Measurements from ENCODE around the gene KLK8.

The KLK8 gene

DNA sequence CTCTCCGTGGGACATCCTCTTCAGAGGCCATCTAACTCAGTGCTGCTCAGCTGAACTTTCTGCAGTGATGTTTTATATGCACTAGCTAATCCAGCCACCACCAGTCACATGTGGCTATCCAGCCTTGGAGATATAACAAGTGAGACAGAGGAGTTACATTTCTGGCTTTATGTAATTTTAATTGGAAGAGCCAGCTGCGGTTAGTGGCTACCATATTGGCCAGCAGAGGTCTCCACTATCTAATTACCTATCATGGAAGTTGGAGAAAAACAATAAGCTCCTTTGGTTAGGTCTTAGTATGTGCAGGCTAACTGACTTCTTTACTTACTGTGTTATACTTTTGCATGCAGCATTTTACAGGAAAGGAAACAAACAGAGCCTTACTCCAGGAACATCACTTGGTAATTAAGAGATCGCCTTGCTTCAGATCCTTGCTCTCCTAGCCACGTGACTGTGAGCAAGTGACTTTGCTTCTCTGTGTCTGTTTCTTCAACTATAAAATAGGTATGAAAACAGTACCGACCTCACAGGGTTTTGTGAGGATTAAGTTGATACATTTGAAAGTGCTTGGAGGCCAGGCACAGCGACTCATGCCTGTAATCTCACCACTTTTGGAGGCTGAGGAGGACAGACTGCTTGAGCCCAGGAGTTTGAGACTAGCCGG is 19.7 kb upstream of the KLK8 start:
- H3K4me2 ChIP-seq (ENCODE audit: low read depth, low read length, poor library complexity, severe bottlenecking), result no peak overlapping the region
- H3K27ac ChIP-seq (ENCODE audit: low read depth, low read length), result no peak overlapping the region

DNA sequence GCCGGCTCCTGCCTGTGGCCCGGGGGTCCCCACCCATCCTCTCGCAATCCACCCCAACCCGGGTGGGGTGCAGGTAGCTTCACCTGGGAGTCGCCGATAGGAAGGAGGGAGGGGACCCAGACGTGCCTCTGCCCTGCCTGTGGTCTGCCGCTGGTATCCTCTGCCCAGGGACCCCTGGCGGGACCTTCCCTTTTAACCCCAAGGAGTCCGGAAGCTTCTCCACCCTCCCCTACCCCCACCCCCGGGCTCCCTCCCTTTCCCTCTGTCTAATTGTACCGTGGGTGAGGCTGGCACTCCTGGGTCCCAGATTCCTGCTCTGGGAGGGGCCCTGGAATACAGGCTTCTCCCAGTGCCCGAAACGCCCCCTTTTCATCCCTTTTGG is 18.1 kb upstream of the KLK8 start, which contains the start of gene KLK10:
TSS of gene KLK10 (minus strand) at position 166 of the 382 bp plus-strand sequence. CDS start 579 bp downstream, outside the sequence.
- no peaks in the 10 kb centered on the region for H3K27me3 ChIP-seq (ENCODE audit: low read length)
- H3K4me3 ChIP-seq (ENCODE audit: insufficient read depth, low read length, poor library complexity, severe bottlenecking), result no peak within 1 kb of the TSS
- no peaks in the 10 kb centered on the region for H3K79me2 ChIP-seq (ENCODE audit: insufficient read depth, low read length)
- no peaks in the 10 kb centered on the region for H4K20me1 ChIP-seq (ENCODE audit: low read depth, low read length)
- H3K36me3 ChIP-seq (ENCODE audit: low read length), result no peaks in the 10 kb centered on the region
- H3K27ac ChIP-seq (ENCODE audit: low read depth, low read length), result no peak within 1 kb of the TSS
- no peaks in the 10 kb centered on the region for H3K9me3 ChIP-seq (ENCODE audit: insufficient read depth, low read length)
- H2AFZ ChIP-seq (ENCODE audit: low read depth, low read length, severe bottlenecking), result no peak within 1 kb of the TSS
- H3K9ac ChIP-seq (ENCODE audit: low read length), result no peak within 1 kb of the TSS
- no peaks in the 10 kb centered on the region for H3K9me2 ChIP-seq (replicated peaks; ENCODE audit: insufficient read depth, low read length)
- no peaks in the 10 kb centered on the region for H3F3A ChIP-seq (ENCODE audit: insufficient read depth)
- no peak within 1 kb of the TSS for H3K4me2 ChIP-seq (ENCODE audit: low read depth, low read length, poor library complexity, severe bottlenecking)
- TF ChIP-seq, protein P1, sequence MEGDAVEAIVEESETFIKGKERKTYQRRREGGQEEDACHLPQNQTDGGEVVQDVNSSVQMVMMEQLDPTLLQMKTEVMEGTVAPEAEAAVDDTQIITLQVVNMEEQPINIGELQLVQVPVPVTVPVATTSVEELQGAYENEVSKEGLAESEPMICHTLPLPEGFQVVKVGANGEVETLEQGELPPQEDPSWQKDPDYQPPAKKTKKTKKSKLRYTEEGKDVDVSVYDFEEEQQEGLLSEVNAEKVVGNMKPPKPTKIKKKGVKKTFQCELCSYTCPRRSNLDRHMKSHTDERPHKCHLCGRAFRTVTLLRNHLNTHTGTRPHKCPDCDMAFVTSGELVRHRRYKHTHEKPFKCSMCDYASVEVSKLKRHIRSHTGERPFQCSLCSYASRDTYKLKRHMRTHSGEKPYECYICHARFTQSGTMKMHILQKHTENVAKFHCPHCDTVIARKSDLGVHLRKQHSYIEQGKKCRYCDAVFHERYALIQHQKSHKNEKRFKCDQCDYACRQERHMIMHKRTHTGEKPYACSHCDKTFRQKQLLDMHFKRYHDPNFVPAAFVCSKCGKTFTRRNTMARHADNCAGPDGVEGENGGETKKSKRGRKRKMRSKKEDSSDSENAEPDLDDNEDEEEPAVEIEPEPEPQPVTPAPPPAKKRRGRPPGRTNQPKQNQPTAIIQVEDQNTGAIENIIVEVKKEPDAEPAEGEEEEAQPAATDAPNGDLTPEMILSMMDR (IDR thresholded peaks at IDR 0.05; ENCODE audit: insufficient read depth, low read length, poor library complexity, severe bottlenecking), result no peak
- TF ChIP-seq EZH2phosphoT487 (conservative IDR thresholded peaks at IDR 0.05; ENCODE audit: low read length), result no peak

More for the DNA sequence above, 19.7 kb upstream of the KLK8 start:
- no peaks in the 10 kb centered on the region for H3F3A ChIP-seq (ENCODE audit: insufficient read depth)
- H3K9me2 ChIP-seq (replicated peaks; ENCODE audit: insufficient read depth, low read length), result no peaks in the 10 kb centered on the region
- H3K4me3 ChIP-seq (ENCODE audit: insufficient read depth, low read length, poor library complexity, severe bottlenecking), result no peak overlapping the region
- H3K9me3 ChIP-seq (ENCODE audit: insufficient read depth, low read length), result no peaks in the 10 kb centered on the region
- H2AFZ ChIP-seq (ENCODE audit: low read depth, low read length, severe bottlenecking), result no peak overlapping the region
- no peak overlapping the region for H3K9ac ChIP-seq (ENCODE audit: low read length)
- H3K36me3 ChIP-seq (ENCODE audit: low read length), result no peaks in the 10 kb centered on the region
- no peaks in the 10 kb centered on the region for H4K20me1 ChIP-seq (ENCODE audit: low read depth, low read length)
- no peaks in the 10 kb centered on the region for H3K79me2 ChIP-seq (ENCODE audit: insufficient read depth, low read length)
- no peaks in the 10 kb centered on the region for H3K27me3 ChIP-seq (ENCODE audit: low read length)
- TF ChIP-seq, protein P1 (IDR thresholded peaks at IDR 0.05; ENCODE audit: insufficient read depth, low read length, poor library complexity, severe bottlenecking), result peak; percentile 56
- no peak for TF ChIP-seq EZH2phosphoT487 (conservative IDR thresholded peaks at IDR 0.05; ENCODE audit: low read length)

DNA sequence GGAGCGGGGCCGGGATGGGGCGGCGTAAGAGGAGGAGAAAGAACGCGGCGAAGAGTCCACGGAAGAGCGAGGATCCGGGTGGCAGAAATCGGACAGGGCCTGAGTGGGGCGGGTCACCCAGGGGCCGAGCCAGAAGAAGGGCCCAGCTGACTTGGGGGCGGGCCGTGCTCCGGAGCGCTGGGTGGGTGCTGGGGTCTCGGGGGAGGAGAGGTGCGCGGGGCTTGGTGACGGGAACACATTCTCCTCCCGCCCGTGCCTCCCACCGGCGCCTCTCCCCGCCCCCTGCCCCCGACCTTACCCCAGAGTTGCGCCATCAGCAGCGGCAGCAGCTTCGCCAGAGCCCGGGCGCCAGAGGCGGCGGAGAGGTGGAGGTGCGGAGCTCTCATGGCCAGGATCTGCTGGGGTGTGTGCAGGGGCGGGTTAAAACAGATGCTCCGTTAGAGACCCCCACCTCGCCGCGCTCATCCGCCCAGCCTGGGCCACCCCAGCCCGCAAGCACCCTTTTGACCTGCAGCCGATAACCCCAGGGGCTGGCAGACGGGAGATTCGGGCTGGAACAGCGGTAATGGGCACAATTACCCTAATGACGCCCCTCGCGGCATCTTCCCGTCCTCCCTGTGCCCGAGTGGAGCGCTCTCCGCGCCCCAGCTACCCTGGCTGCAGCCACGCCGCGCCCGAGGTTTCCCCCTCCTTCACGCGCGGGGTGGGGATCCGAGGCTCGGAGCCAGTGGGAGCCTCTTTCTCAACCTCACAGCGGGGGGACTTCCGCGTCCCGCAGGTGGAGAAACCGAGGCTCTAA is 17.5 kb upstream of the KLK8 start:
- Histone ChIP-seq H3K4me2 (ENCODE audit: low read depth, low read length, poor library complexity, severe bottlenecking) (no peak overlapping the region), H3K36me3 (ENCODE audit: low read length) (no peaks in the 10 kb centered on the region), H4K20me1 (ENCODE audit: low read depth, low read length) (no peaks in the 10 kb centered on the region), H3K27ac (ENCODE audit: low read depth, low read length) (no peak overlapping the region), H3K9me3 (ENCODE audit: insufficient read depth, low read length) (no peaks in the 10 kb centered on the region), H3K9ac (ENCODE audit: low read length) (no peak overlapping the region), H2AFZ (ENCODE audit: low read depth, low read length, severe bottlenecking) (no peak overlapping the region), H3F3A (ENCODE audit: insufficient read depth) (no peaks in the 10 kb centered on the region), H3K4me3 (ENCODE audit: insufficient read depth, low read length, poor library complexity, severe bottlenecking) (no peak overlapping the region), H3K79me2 (ENCODE audit: insufficient read depth, low read length) (no peaks in the 10 kb centered on the region), H3K9me2 (replicated peaks; ENCODE audit: insufficient read depth, low read length) (no peaks in the 10 kb centered on the region), H3K27me3 (ENCODE audit: low read length) (no peaks in the 10 kb centered on the region)
- TF ChIP-seq, protein P1 (IDR thresholded peaks at IDR 0.05; ENCODE audit: insufficient read depth, low read length, poor library complexity, severe bottlenecking), result no peak
- TF ChIP-seq EZH2phosphoT487 (conservative IDR thresholded peaks at IDR 0.05; ENCODE audit: low read length), result no peak

All from SU-DHL-6 (cell line).